ENCODE data around the gene ESRP2.

ESRP2 gene

GRCh38 chr16:68223072-68223471 lies 12.9 kb downstream of the ESRP2 start:
- H3K27ac ChIP-seq: no peak overlapping the region
- TF ChIP-seq, protein P1, sequence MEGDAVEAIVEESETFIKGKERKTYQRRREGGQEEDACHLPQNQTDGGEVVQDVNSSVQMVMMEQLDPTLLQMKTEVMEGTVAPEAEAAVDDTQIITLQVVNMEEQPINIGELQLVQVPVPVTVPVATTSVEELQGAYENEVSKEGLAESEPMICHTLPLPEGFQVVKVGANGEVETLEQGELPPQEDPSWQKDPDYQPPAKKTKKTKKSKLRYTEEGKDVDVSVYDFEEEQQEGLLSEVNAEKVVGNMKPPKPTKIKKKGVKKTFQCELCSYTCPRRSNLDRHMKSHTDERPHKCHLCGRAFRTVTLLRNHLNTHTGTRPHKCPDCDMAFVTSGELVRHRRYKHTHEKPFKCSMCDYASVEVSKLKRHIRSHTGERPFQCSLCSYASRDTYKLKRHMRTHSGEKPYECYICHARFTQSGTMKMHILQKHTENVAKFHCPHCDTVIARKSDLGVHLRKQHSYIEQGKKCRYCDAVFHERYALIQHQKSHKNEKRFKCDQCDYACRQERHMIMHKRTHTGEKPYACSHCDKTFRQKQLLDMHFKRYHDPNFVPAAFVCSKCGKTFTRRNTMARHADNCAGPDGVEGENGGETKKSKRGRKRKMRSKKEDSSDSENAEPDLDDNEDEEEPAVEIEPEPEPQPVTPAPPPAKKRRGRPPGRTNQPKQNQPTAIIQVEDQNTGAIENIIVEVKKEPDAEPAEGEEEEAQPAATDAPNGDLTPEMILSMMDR (conservative IDR thresholded peaks at IDR 0.05): no peak

DNA sequence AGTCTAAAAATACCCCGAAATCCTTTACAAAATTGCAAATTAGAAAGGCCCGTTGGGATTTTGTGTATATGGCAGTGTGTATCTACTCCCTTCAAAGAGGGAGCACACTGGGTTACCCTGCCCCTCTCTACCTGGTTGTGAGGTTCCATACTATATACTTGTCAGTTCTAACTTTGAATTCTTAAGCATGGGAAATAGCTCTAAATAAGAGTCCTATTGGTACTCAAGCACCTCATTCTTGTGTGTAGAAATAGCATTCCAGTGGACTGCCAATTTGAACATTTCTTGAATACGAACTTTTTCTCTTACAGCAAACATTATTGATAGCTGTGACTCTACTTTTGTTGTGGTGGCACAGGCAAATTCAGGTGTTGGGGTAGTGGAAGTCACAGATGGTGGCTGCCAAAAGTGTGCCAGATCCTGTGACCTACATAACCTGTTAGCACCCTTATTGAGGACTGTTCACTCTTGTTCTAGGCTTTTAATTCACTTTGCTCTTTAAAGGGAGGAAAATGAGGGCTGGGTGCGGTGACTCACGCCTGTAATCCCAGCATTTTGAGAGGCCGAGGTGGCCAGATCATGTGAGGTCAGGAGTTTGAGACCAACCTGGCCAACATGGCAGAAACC lies 16.1 kb downstream of the ESRP2 start:
- H3K27ac ChIP-seq: no peak overlapping the region
- TF ChIP-seq, protein P1 (conservative IDR thresholded peaks at IDR 0.05): no peak

DNA sequence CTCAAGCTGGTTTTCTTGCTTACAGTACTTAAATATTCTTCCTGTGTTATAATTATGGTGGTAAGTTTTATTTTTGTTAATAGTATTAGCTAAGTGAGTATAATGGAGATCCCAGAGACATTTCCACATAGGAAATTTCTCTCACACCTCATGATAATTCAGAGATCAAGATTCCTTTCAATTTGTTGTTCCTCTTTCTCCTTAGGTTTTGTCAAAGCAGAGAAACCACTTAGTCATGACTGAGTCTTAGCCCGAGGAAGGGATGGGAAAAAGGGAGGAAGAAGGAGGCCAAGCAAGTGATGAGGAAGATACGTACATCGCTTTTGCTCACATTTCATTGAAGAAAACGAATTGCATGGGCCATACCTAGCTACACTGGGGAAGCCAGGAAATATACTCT lies 18.4 kb downstream of the ESRP2 start:
- H3K27ac ChIP-seq: no peak overlapping the region
- TF ChIP-seq, protein P1 (conservative IDR thresholded peaks at IDR 0.05): no peak

GRCh38 chr16:68216240-68216639 lies 19.7 kb downstream of the ESRP2 start:
- no peak overlapping the region for H3K27ac ChIP-seq
- TF ChIP-seq, protein P1 (conservative IDR thresholded peaks at IDR 0.05): no peak

DNA sequence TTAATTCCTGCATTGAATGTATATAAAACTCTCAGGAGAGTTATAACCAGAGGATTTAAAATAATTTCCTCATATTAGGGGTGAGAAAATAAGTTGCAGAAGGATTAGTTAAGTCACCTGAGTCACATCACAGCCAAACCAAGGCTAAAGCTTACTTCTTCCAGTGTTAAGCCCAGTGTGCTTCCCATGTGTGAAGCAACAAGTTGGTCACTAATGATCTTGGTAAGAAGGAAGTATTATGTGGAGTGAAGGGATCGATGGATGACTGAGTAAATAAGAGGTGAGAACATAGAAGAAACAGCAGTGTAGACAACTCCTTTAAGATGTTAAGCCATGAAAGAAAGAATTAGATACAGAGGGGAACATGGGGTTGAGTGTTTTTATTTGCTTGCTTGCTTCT lies 20.6 kb downstream of the ESRP2 start:
- TF ChIP-seq, protein P1 (conservative IDR thresholded peaks at IDR 0.05): no peak
- no peak overlapping the region for H3K27ac ChIP-seq

GRCh38 chr16:68214726-68215125 lies 21.2 kb downstream of the ESRP2 start:
- no peak overlapping the region for H3K27ac ChIP-seq
- TF ChIP-seq, protein P1 (conservative IDR thresholded peaks at IDR 0.05): no peak

DNA sequence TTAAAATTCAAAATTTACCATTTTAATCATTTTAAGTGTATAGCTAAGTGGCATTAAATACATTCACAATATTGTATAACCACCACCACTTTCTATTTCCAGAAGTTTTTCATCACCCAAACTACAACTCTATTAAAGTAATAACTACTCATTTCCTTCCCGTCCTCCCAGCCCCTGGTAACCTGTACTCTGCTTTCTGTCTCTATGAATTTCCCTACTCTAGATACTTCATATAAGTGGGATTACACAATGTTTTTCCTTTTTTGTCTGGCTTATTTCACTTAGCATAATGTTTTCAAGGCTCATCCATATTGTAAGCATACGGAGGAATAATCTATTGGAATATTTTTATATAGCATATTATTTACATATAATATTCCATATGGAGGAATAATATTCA lies 29.7 kb downstream of the ESRP2 start:
- TF ChIP-seq, protein P1 (conservative IDR thresholded peaks at IDR 0.05): no peak
- no peak overlapping the region for H3K27ac ChIP-seq

Data from VCaP (cell line).